Activated effector memory CD4-positive, alpha-beta T cell treated with anti-CD3 and anti-CD28 coated beads, Interleukin-2, amount 50 U/mL, for 16 hours (primary cell): ENCODE measurements around the gene OR1E2.
"Not testable (repeated sequence)": the region's sequence is repeated elsewhere in the genome, so short reads cannot be mapped to it uniquely, and the experiment has no call there.

ENCODE experiments used
- DNase-seq: peaks from one replicate; pipeline ENCODE4 v3.0.0-alpha.2; 2020

OR1E2 gene

GRCh38 chr17:3397801-3398200 lies 35.8 kb downstream of the OR1E2 start:
- not testable (repeated sequence) for DNase-seq

- DNase-seq = no peak
Observed at GRCh38 chr17:3389791-3390190, 43.9 kb downstream of the OR1E2 start.

GRCh38 chr17:3385869-3386816 lies 47.5 kb downstream of the OR1E2 start, which contains the start of gene OR3A2:
Gene OR3A2, minus strand, starts transcription at chr17:3386308.
- peak; percentile 70 for DNase-seq
